ENCODE results near the gene FN3KRP.
A peak's percentile ranks its signal among the peaks of the same experiment; 100 is the strongest.

- no peak for TF ChIP-seq ATF3 (IDR thresholded peaks at IDR 0.05)
- TF ChIP-seq CTCF (IDR thresholded peaks at IDR 0.05; ENCODE audit: low read depth, low read length, missing input control): peak; percentile 77
- TF ChIP-seq YY1 (IDR thresholded peaks at IDR 0.05): no peak
- TF ChIP-seq RXRA (IDR thresholded peaks at IDR 0.05): peak in 1 of 2 donors; percentile 32
- no peak for TF ChIP-seq JUND (IDR thresholded peaks at IDR 0.05)
- no peak for TF ChIP-seq TAF1 (conservative IDR thresholded peaks at IDR 0.05)
- TF ChIP-seq REST (IDR thresholded peaks at IDR 0.05): no peak
- peak; percentile 91 to 97 for TF ChIP-seq RAD21 (IDR thresholded peaks at IDR 0.05)
Measured at GRCh38 chr17:82668631-82669099, 47.8 kb upstream of the FN3KRP start.

Measured in liver (tissue), 3 donors.